HCT116 (cell line): ENCODE results near the gene MATCAP1. TPM values are rescaled to one million over a fixed set of nuclear protein-coding genes. Genes with fewer than 3 reads are reported as not detected.

ENCODE experiments used
- ATAC-seq: fragments of 200-7000 bp; cut with Tn5 transposase; 2 replicates; pipeline ENCODE4 v1.9.1; 2020; ENCODE audit warnings: mild to moderate bottlenecking, moderate library complexity
- BruUV-seq: library from RNA; stranded (reverse); fragments of 400-500 nt; replicated peaks from 2 replicates; lab custom pipeline; 2021; lab: Mats Ljungman, UMichigan
- CTCF ChIA-PET: fragments of 300-600 bp; sonication (Branson Sonifier 250); formaldehyde crosslinking; loops from one replicate; lab custom pipeline; 2021; ENCODE audit warnings: antibody characterized with exemption; lab: Charles Lee
- POLR2A ChIA-PET: fragments of 300-600, 350-600 bp; sonication (Branson Sonifier 250); formaldehyde crosslinking; loops from one replicate; lab custom pipeline; 2021; ENCODE audit warnings: antibody characterized with exemption; lab: Charles Lee
- RAD21 ChIA-PET, 2 experiments: fragments of 300-600 bp; sonication (Branson Sonifier 250); formaldehyde crosslinking; loops; one replicate each; lab custom pipeline; 2023; ENCODE audit warnings: low total read pairs in 2 of 2; ENCODE audit not compliant: uncharacterized antibody in 2 of 2, unreplicated experiment in 2 of 2, low non-redundant PET in 1 of 2; lab: Charles Lee
- DNase-seq: peaks from one replicate; pipeline ENCODE4 v3.0.0-alpha.2; 2010; ENCODE audit warnings: low read depth, low spot score
- H2AFZ ChIP-seq: fragments of 200-600 bp; shearing (Covaris generic), sonication (generic); 2 replicates; pipeline ENCODE4 v1.6.1; 2017; ENCODE audit warnings: low read depth, mixed run types, mixed read lengths, antibody characterized with exemption, low read length; ENCODE audit not compliant: poor library complexity, severe bottlenecking
- H3K27ac ChIP-seq: 2 replicates; pipeline ENCODE4 v1.5.1; 2012; ENCODE audit warnings: low read depth, low read length
- H3K27me3 ChIP-seq: fragments of 200-600 bp; sonication (generic); 2 replicates; pipeline ENCODE4 v1.6.1; 2016; ENCODE audit warnings: mixed run types, low read length, mixed read lengths; ENCODE audit not compliant: insufficient read depth
- H3K36me3 ChIP-seq, 2 experiments: fragments of 200-500 bp in 1 of 2; fragments of 200-600 bp in 1 of 2; sonication (Bioruptor generic) in 1 of 2; sonication (generic) in 1 of 2; 2 replicates each; pipeline versions ENCODE4 v1.5.1 to v1.6.1; 2014 to 2016; ENCODE audit warnings: low read length in 2 of 2, inconsistent platforms in 1 of 2, mixed read lengths in 1 of 2, mixed run types in 1 of 2; ENCODE audit not compliant: insufficient read depth in 2 of 2, control insufficient read depth in 1 of 2
- H3K4me1 ChIP-seq, 2 experiments: fragments of 200-600 bp in 1 of 2; sonication (generic) in 1 of 2; 2 replicates each; pipeline versions ENCODE4 v1.5.1 to v1.6.1; 2012 to 2017; ENCODE audit warnings: low read length in 2 of 2, inconsistent platforms in 1 of 2, mild to moderate bottlenecking in 1 of 2, mixed read lengths in 1 of 2, mixed run types in 1 of 2, moderate library complexity in 1 of 2; ENCODE audit not compliant: insufficient read depth in 2 of 2, control insufficient read depth in 1 of 2
- H3K4me2 ChIP-seq: fragments of 200-600 bp; sonication (generic); 2 replicates; pipeline ENCODE4 v1.6.1; 2017; ENCODE audit warnings: mixed run types, low read length, mixed read lengths
- H3K4me3 ChIP-seq, 2 experiments: fragments of 200-600 bp in 1 of 2; sonication (generic) in 1 of 2; replicated peaks in 1 of 2; 2 replicates each; pipeline ENCODE4 v1.5.1; 2011 to 2016; ENCODE audit warnings: low read length in 2 of 2, control low read depth in 1 of 2, low read depth in 1 of 2, mild to moderate bottlenecking in 1 of 2, mixed read lengths in 1 of 2, mixed run types in 1 of 2
- H3K79me2 ChIP-seq: fragments of 200-600 bp; sonication (generic); 2 replicates; pipeline ENCODE4 v1.6.1; 2017; ENCODE audit warnings: mild to moderate bottlenecking, mixed run types, low read length, moderate library complexity, mixed read lengths; ENCODE audit not compliant: insufficient read depth
- H3K9ac ChIP-seq: fragments of 200-600 bp; sonication (generic); 2 replicates; pipeline ENCODE4 v1.6.1; 2016; ENCODE audit warnings: low read length, mixed read lengths
- H3K9me2 ChIP-seq: fragments of 200-600 bp; sonication (generic), shearing (Covaris generic); 2 replicates; pipeline ENCODE4 v1.6.1; 2017; ENCODE audit warnings: mixed run types, mild to moderate bottlenecking, moderate library complexity; ENCODE audit not compliant: insufficient read depth
- H3K9me3 ChIP-seq, 2 experiments: fragments of 200-500 bp in 1 of 2; fragments of 200-600 bp in 1 of 2; sonication (Bioruptor generic) in 1 of 2; sonication (generic) in 1 of 2; 2 replicates each; pipeline ENCODE4 v1.6.1; 2014 to 2017; ENCODE audit warnings: low read length in 2 of 2, mixed read lengths in 2 of 2, inconsistent platforms in 1 of 2, low read depth in 1 of 2, mild to moderate bottlenecking in 1 of 2, mixed run types in 1 of 2, moderate library complexity in 1 of 2; ENCODE audit not compliant: control insufficient read depth in 1 of 2, insufficient read depth in 1 of 2
- H4K20me1 ChIP-seq: fragments of 200-600 bp; sonication (generic), shearing (Covaris generic); 2 replicates; pipeline ENCODE4 v1.6.1; 2017; ENCODE audit warnings: mixed run types, mild to moderate bottlenecking, moderate library complexity; ENCODE audit not compliant: insufficient read depth
- ATF3 ChIP-seq: IDR thresholded peaks from 2 replicates; pipeline ENCODE4 v1.6.1; 2012
- CEBPB ChIP-seq: IDR thresholded peaks from 2 replicates; pipeline ENCODE4 v1.6.1; 2012; ENCODE audit warnings: low read depth
- CTCF ChIP-seq, 3 experiments: fragments of 200-600 bp in 1 of 3; sonication (generic) in 1 of 3; IDR thresholded peaks in 2 of 3; conservative IDR thresholded peaks in 1 of 3; 2 replicates each; pipeline ENCODE4 v1.5.1; 2012 to 2017; ENCODE audit warnings: low read depth in 2 of 3, low read length in 2 of 3, antibody characterized with exemption in 1 of 3, borderline replicate concordance in 1 of 3, control low read depth in 1 of 3, mild to moderate bottlenecking in 1 of 3, mixed read lengths in 1 of 3, mixed run types in 1 of 3, moderate library complexity in 1 of 3; ENCODE audit not compliant: insufficient read depth in 1 of 3
- ELF1 ChIP-seq: IDR thresholded peaks from 2 replicates; pipeline ENCODE4 v1.6.1; 2012; ENCODE audit warnings: low read depth, borderline replicate concordance
- EZH2 ChIP-seq: fragments of 200-600 bp; sonication (generic); IDR thresholded peaks from 2 replicates; pipeline ENCODE4 v1.6.1; 2017; ENCODE audit warnings: antibody characterized with exemption, mixed run types
- EZH2phosphoT487 ChIP-seq: fragments of 200-600 bp; IDR thresholded peaks from 2 replicates; pipeline ENCODE4 v1.6.1; 2018; ENCODE audit warnings: antibody characterized with exemption, borderline replicate concordance
- JUND ChIP-seq: IDR thresholded peaks from 2 replicates; pipeline ENCODE4 v1.6.1; 2012
- MAX ChIP-seq: IDR thresholded peaks from 2 replicates; pipeline ENCODE4 v1.6.1; 2012
- POLR2A ChIP-seq: IDR thresholded peaks from 2 replicates; pipeline ENCODE4 v1.7.0; 2011; ENCODE audit warnings: borderline replicate concordance; ENCODE audit not compliant: insufficient read depth, insufficient read length; ENCODE audit errors: extremely low read depth
- RAD21 ChIP-seq: IDR thresholded peaks from 2 replicates; pipeline ENCODE4 v1.6.1; 2012; ENCODE audit warnings: low read depth, mild to moderate bottlenecking
- SIN3A ChIP-seq: IDR thresholded peaks from 2 replicates; pipeline ENCODE4 v1.6.1; 2012; ENCODE audit warnings: low read depth
- SP1 ChIP-seq: IDR thresholded peaks from 2 replicates; pipeline ENCODE4 v1.6.1; 2012; ENCODE audit warnings: low read depth
- SRF ChIP-seq: IDR thresholded peaks from 2 replicates; pipeline ENCODE4 v1.6.1; 2012; ENCODE audit warnings: low read depth
- ZFX ChIP-seq: fragments of 450-650 bp; IDR thresholded peaks from 2 replicates; pipeline ENCODE4 v1.6.1; 2017
- ZNF274 ChIP-seq: fragments of 200-500 bp; sonication (Bioruptor generic); IDR thresholded peaks from 2 replicates; pipeline ENCODE4 v1.6.1; 2014; ENCODE audit warnings: mild to moderate bottlenecking, low read depth, low read length, inconsistent platforms
- intact Hi-C: fragments of 100-400 bp; cut with micrococcal nuclease; formaldehyde crosslinking; loops from 2 replicates; pipeline ENCODE4 v1.10.0; 2022
- total RNA-seq: library from RNA; stranded (reverse); gene quantifications from one replicate; pipeline ENCODE4 v1.2.1, GENCODE V29; 2021; ENCODE audit not compliant: unreplicated experiment
- TF ChIP-seq, protein P1 (sequence below): IDR thresholded peaks from 2 replicates; pipeline ENCODE4 v1.6.1; 2011; ENCODE audit warnings: mild to moderate bottlenecking, low read length, moderate library complexity; ENCODE audit not compliant: insufficient replicate concordance; ENCODE audit errors: extremely low read depth

The MATCAP1 gene
- total RNA-seq, 1 experiment from 2014 or later, result 38.7 TPM

DNA sequence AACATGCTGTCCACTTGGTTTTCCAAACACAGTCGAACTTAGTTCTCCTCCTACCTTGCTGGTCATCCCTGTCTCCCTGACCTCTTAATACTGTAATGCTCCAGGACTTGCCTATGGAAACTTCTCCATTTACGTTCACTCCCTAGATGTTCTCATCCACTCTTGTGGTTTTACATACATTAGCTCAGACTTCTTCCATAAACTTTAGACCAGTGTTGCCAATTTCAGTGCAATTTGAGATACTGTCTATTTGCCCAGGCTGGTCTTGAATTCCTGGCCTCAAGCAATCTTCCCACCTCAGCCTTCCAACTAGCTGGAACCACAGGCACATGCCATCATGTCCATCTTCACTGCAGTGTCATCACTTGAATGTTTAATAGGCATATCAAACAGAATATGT lies 1.5 kb downstream of the MATCAP1 start:
- BruUV-seq, result no TSS peak

GRCh38 chr16:67181346-67181745 lies 2.4 kb downstream of the MATCAP1 start:
- CTCF ChIA-PET, result interaction anchor here (0.7 kb wide), 1 partner anchor 155 kb away, joined by 3 read pairs; no protein-coding TSS in a partner anchor
- TF ChIP-seq CEBPB (no peak), EZH2phosphoT487 (no peak), ATF3 (no peak), ZFX (no peak), SRF (no peak), ZNF274 (no peak), CTCF (IDR thresholded peaks at IDR 0.05 in 2 of 3, conservative IDR thresholded peaks at IDR 0.05 in 1 of 3; ENCODE audit: borderline replicate concordance in 1 of 3, insufficient read depth in 1 of 3, low read depth in 2 of 3, low read length in 2 of 3) (no peak), JUND (no peak), EZH2 (no peak), RAD21 (no peak), SP1 (no peak), MAX (no peak), POLR2A (no peak), ELF1 (no peak), SIN3A (no peak)
- TF ChIP-seq, protein P1, sequence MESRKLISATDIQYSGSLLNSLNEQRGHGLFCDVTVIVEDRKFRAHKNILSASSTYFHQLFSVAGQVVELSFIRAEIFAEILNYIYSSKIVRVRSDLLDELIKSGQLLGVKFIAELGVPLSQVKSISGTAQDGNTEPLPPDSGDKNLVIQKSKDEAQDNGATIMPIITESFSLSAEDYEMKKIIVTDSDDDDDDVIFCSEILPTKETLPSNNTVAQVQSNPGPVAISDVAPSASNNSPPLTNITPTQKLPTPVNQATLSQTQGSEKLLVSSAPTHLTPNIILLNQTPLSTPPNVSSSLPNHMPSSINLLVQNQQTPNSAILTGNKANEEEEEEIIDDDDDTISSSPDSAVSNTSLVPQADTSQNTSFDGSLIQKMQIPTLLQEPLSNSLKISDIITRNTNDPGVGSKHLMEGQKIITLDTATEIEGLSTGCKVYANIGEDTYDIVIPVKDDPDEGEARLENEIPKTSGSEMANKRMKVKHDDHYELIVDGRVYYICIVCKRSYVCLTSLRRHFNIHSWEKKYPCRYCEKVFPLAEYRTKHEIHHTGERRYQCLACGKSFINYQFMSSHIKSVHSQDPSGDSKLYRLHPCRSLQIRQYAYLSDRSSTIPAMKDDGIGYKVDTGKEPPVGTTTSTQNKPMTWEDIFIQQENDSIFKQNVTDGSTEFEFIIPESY, result no peak

More for the DNA sequence above, 1.5 kb downstream of the MATCAP1 start:
- H3K9me2 ChIP-seq, result no peaks in the 10 kb centered on the region
- no peak overlapping the region for H3K27ac ChIP-seq
- H3K79me2 ChIP-seq, result peaks cover 11% of the 10 kb centered on the region
- peaks cover 29 to 67% of the 10 kb centered on the region in 2 experiments for H3K4me1 ChIP-seq
- no peak overlapping the region for H2AFZ ChIP-seq
- H3K9ac ChIP-seq, result no peak overlapping the region
- ChIA-PET CTCF (interaction anchor here (0.7 to 1.1 kb wide), 2 partner anchors 16 to 156 kb away, joined by 3 read pairs; no protein-coding TSS in a partner anchor), POLR2A (no interaction called here), RAD21 (no interaction called here)
- ATAC-seq, result no peak
- TF ChIP-seq SP1, result no peak
- TF ChIP-seq MAX, result no peak
- TF ChIP-seq ZFX, result no peak
- H3K36me3 ChIP-seq, result no peaks in the 10 kb centered on the region
- H3K4me3 ChIP-seq, result peak overlapping the region; percentile 68 to 71; a peak in 3 of 4 replicates
- H3K4me2 ChIP-seq, result peak overlapping the region; percentile 82
- no peaks in the 10 kb centered on the region for H4K20me1 ChIP-seq
- no peak for DNase-seq
- no peaks in the 10 kb centered on the region for H3K27me3 ChIP-seq
- intact Hi-C loops, result no loop called here
- no peaks in the 10 kb centered on the region for H3K9me3 ChIP-seq

More at GRCh38 chr16:67181346-67181745, 2.4 kb downstream of the MATCAP1 start:
- Histone ChIP-seq H3K9ac (no peak overlapping the region), H3K36me3 (no peaks in the 10 kb centered on the region), H3K27ac (no peak overlapping the region), H3K27me3 (no peaks in the 10 kb centered on the region), H2AFZ (no peak overlapping the region), H3K4me2 (no peak overlapping the region; the same call in 1 of the 2 replicates), H3K4me3 (no peak overlapping the region), H4K20me1 (no peaks in the 10 kb centered on the region), H3K9me3 (no peaks in the 10 kb centered on the region), H3K79me2 (peaks cover 11% of the 10 kb centered on the region), H3K4me1 (peaks cover 33 to 71% of the 10 kb centered on the region in 2 experiments), H3K9me2 (no peaks in the 10 kb centered on the region)
- ChIA-PET POLR2A (no interaction called here), RAD21 (no interaction called here)
- no peak for DNase-seq
- intact Hi-C loops, result no loop called here
- BruUV-seq, result no TSS peak
- ATAC-seq, result no peak
